Heart left ventricle (tissue), 16 donors: ENCODE data around the gene EIF2B2. TPM values are rescaled to one million over a fixed set of nuclear protein-coding genes. Genes with fewer than 3 reads are reported as not detected.
A peak's percentile ranks its signal among the peaks of the same experiment; 100 is the strongest.

Source experiments
- ATAC-seq, 4 donors: fragments of 200-7000 bp; cut with Tn5 transposase; one replicate each; pipeline ENCODE4 v1.9.1; 2020 to 2022; ENCODE audit warnings: moderate library complexity in 4 of 4, mild to moderate bottlenecking in 3 of 4, moderate number of reproducible peaks in 1 of 4
- DNase-seq, 5 donors: peaks; one replicate each; pipeline ENCODE4 v3.0.0-alpha.2; 2020
- H3K27ac ChIP-seq, 12 donors: fragments of 200-600 bp; sonication (generic) in 4 of 12; one replicate each; pipeline versions ENCODE4 v1.5.0 to v1.8.0; 2016 to 2022; ENCODE audit warnings: mild to moderate bottlenecking in 2 of 12
- H3K27me3 ChIP-seq, 9 donors: fragments of 200-600 bp; sonication (generic) in 2 of 9; one replicate each; pipeline versions ENCODE4 v1.5.1 to v1.8.0; 2016 to 2022; ENCODE audit warnings: mild to moderate bottlenecking in 3 of 9
- H3K36me3 ChIP-seq, 9 donors: fragments of 200-600 bp; sonication (generic) in 2 of 9; one replicate each; pipeline versions ENCODE4 v1.5.0 to v1.8.0; 2018 to 2022; ENCODE audit warnings: mild to moderate bottlenecking in 2 of 9
- H3K4me1 ChIP-seq, 12 donors: fragments of 200-600 bp; sonication (generic) in 4 of 12; one replicate each; pipeline versions ENCODE4 v1.5.0 to v1.8.0; 2016 to 2022; ENCODE audit warnings: mild to moderate bottlenecking in 3 of 12
- H3K4me3 ChIP-seq, 12 donors: fragments of 200-600 bp; sonication (generic) in 4 of 12; one replicate each; pipeline versions ENCODE4 v1.5.0 to v1.8.0; 2017 to 2022; ENCODE audit warnings: mild to moderate bottlenecking in 9 of 12, moderate library complexity in 4 of 12
- H3K9me3 ChIP-seq, 12 donors: fragments of 200-600 bp; sonication (generic) in 4 of 12; one replicate each; pipeline versions ENCODE4 v1.5.0 to v1.8.0; 2016 to 2022; ENCODE audit warnings: mild to moderate bottlenecking in 1 of 12
- POLR2A ChIP-seq, 2 donors: fragments of 450-650 bp; IDR thresholded peaks; one replicate each; pipeline ENCODE4 v1.6.1; 2017; ENCODE audit warnings: antibody characterized with exemption in 2 of 2, mild to moderate bottlenecking in 2 of 2, moderate library complexity in 2 of 2
- WGBS, 4 donors: extraction: QIAGEN DNeasy Blood & Tissue Kit in 2 of 4; methylation state at CpG; one replicate each; pipeline versions ENCODE4 v1.1.5 to v1.1.7; 2013 to 2018; 5-methylcytosine and 5-hydroxymethylcytosine counted together
- intact Hi-C, 10 donors: fragments of 100-400 bp; cut with DNase I; formaldehyde crosslinking; loops; one replicate each; pipeline versions ENCODE4 v1.11.1 to v1.14.2; 2022
- polyA plus RNA-seq, 2 donors: library from polyadenylated mRNA; stranded (reverse); fragments of 200-250 nt; gene quantifications; one replicate each; pipeline ENCODE4 v1.2.3, GENCODE V29; 2013
- total RNA-seq, 9 donors: library from RNA; depleted of rRNA in 2 of 9; stranded (reverse); fragments of >200 nt in 2 of 9; fragmentation: NEBNext Ultra II Directional in 3 of 9; extraction: Animal tissue kit (Norgen Biotek cat#: 25700) in 3 of 9; gene quantifications; one replicate each; pipeline versions ENCODE4 v1.1.0 to v1.2.4, GENCODE V29; 2016 to 2023
- TF ChIP-seq, protein P1 (sequence below), 12 donors: fragments of 200-600 bp; sonication (generic) in 4 of 12; IDR thresholded peaks; one replicate each; pipeline versions ENCODE4 v1.5.0 to v1.8.0; 2018 to 2022; ENCODE audit warnings: antibody characterized with exemption in 12 of 12, mild to moderate bottlenecking in 5 of 12
- donor health status: ischemic (EF 13 %, LVEDD 7.1; RV severe dilation, severe dysfunction).
- donor health status: healthy with polysubstance abuse.
- donor health status: DM: no; HTN: yes; CAD: no.
- donor health status: DM: no; HTN: no; CAD: no.
- donor health status: ischemic (EF 25% LVEDD 6.9; RV normal size, moderate dysfunction).
- donor health status: ischemic (EF 25% LVEDD 5.7; RV mildly dilated, moderate dysfunction).
- donor health status: healthy.
- donor health status: DM: yes; HTN: yes; CAD: no.
- donor health status: ischemic (EF 35%, LVEDD 5.7; RV mildly dilated, moderate dysfunction).
- donor health status: nonischemic (EF 11% LVEDD 7.7; RV severe dilation, severe dysfunction).
- donor health status: DM: yes; HTN: yes; CAD: no.
- donor health status: PGD.
- donor health status: ischemic (EF 29% LVEDD 5.4; RV normal size, mild dysfunction).
- donor health status: nonischemic (EF 23%, LVEDD 6.1; RV moderate dilation, normal function).

The EIF2B2 gene
- total and polyA plus RNA-seq, 11 donors, result 16.0 to 68.8 (median 30.3) TPM

- ATAC-seq, result peak in 2 of 4 donors; percentile 68 to 80
Measured at GRCh38 chr14:74965486-74966153, 37.1 kb upstream of the EIF2B2 start.

GRCh38 chr14:74968811-74969210 is 33.9 kb upstream of the EIF2B2 start:
- Histone ChIP-seq H3K27ac (no peak overlapping the region), H3K27me3 (no peaks in the 10 kb centered on the region), H3K36me3 (no peaks in the 10 kb centered on the region), H3K9me3 (no peaks in the 10 kb centered on the region), H3K4me1 (peaks cover 4 to 41% (median 24%) of the 10 kb centered on the region in 12 donors), H3K4me3 (no peak overlapping the region)
- DNase-seq, result no peak
- TF ChIP-seq POLR2A (IDR thresholded peaks at IDR 0.05), result no peak
- TF ChIP-seq, protein P1, sequence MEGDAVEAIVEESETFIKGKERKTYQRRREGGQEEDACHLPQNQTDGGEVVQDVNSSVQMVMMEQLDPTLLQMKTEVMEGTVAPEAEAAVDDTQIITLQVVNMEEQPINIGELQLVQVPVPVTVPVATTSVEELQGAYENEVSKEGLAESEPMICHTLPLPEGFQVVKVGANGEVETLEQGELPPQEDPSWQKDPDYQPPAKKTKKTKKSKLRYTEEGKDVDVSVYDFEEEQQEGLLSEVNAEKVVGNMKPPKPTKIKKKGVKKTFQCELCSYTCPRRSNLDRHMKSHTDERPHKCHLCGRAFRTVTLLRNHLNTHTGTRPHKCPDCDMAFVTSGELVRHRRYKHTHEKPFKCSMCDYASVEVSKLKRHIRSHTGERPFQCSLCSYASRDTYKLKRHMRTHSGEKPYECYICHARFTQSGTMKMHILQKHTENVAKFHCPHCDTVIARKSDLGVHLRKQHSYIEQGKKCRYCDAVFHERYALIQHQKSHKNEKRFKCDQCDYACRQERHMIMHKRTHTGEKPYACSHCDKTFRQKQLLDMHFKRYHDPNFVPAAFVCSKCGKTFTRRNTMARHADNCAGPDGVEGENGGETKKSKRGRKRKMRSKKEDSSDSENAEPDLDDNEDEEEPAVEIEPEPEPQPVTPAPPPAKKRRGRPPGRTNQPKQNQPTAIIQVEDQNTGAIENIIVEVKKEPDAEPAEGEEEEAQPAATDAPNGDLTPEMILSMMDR (IDR thresholded peaks at IDR 0.05), result no peak
- intact Hi-C loops, result no loop called here
- ATAC-seq, result no peak
- WGBS, 4 donors, result 74 to 84% (median 76%) methylated on average over 1 of the region's 1 CpG

More at GRCh38 chr14:74965486-74966153, 37.1 kb upstream of the EIF2B2 start:
- intact Hi-C loops, result no loop called here
- Histone ChIP-seq H3K9me3 (no peaks in the 10 kb centered on the region), H3K27me3 (no peaks in the 10 kb centered on the region), H3K36me3 (no peaks in the 10 kb centered on the region), H3K27ac (peak overlapping the region in 10 of 12 donors; percentile 2 to 83 (median 64)), H3K4me3 (no peak overlapping the region), H3K4me1 (peaks cover 0 to 35% (median 16%) of the 10 kb centered on the region in 12 donors)
- TF ChIP-seq, protein P1 (IDR thresholded peaks at IDR 0.05), result no peak
- no peak for TF ChIP-seq POLR2A (IDR thresholded peaks at IDR 0.05)
- DNase-seq, result no peak
- WGBS, 4 donors, result 59 to 66% (median 61%) methylated on average over 5 of the region's 5 CpGs

DNA sequence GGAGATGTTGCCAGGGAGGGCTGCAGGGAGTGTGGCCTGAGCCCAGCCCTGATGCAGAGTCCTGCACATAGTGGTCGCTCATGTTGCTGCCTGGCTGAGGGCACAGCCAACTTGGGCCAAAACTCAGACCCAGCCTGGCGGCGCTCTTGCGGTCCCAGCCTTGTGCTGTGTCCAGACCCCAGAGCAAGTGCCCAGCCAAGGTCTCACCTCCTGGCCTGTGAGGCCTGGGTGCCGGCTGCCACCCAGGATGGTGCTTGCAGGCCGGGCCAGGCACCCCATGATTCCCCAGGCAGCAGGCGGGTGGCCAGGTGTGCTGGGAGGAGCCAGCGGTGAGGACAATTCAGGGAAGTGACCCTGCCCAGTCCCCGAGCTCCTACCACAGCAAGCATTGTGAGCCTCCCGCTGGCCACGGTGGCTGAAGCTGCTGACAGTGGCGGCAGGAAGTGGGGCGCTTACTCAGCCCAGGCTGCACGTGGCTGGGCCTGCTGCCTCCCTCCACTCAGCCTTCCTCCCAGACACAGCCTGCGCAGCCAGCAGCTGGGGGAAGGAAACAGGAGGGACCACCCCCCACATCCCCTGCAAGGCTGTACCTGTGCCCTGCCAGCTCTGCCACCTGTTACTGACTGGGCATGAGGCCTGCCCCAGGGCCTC is 29.6 kb upstream of the EIF2B2 start:
- Histone ChIP-seq H3K4me1 (peaks cover 7 to 42% (median 32%) of the 10 kb centered on the region in 12 donors), H3K27ac (peak overlapping the region in 11 of 12 donors; percentile 14 to 78 (median 63)), H3K36me3 (no peaks in the 10 kb centered on the region), H3K27me3 (no peaks in the 10 kb centered on the region), H3K4me3 (no peak overlapping the region), H3K9me3 (no peaks in the 10 kb centered on the region)
- ATAC-seq, result peak; percentile 74 to 93 (median 80)
- DNase-seq, result peak; percentile 83 to 90 (median 86)
- 57 to 71% (median 60%) methylated on average over 2 to 15 of the region's 15 CpGs for WGBS, 4 donors
- intact Hi-C loops, result no loop called here
- TF ChIP-seq, protein P1 (IDR thresholded peaks at IDR 0.05), result no peak
- TF ChIP-seq POLR2A (IDR thresholded peaks at IDR 0.05), result no peak

- DNase-seq (no peak), ATAC-seq (no peak)
- Histone ChIP-seq H3K27me3 (no peaks in the 10 kb centered on the region), H3K4me3 (no peak overlapping the region), H3K9me3 (no peaks in the 10 kb centered on the region), H3K36me3 (no peaks in the 10 kb centered on the region), H3K27ac (peak overlapping the region in 11 of 12 donors; percentile 3 to 77 (median 63)), H3K4me1 (peaks cover 7 to 49% (median 32%) of the 10 kb centered on the region in 12 donors)
- intact Hi-C loops, result no loop called here
- TF ChIP-seq POLR2A (IDR thresholded peaks at IDR 0.05), result no peak
- TF ChIP-seq, protein P1 (IDR thresholded peaks at IDR 0.05), result no peak
- WGBS, 4 donors, result 87 to 93% (median 90%) methylated on average over 5 of the region's 5 CpGs
Measured at GRCh38 chr14:74973905-74974363, 28.8 kb upstream of the EIF2B2 start.
